ENCODE results near the gene COMMD1.
"Not testable (repeated sequence)": the region's sequence is repeated elsewhere in the genome, so short reads cannot be mapped to it uniquely, and the experiment has no call there.

GRCh38 chr2:61866482-61867089, 38.9 kb upstream of the COMMD1 start:
- TF ChIP-seq POLR2A (IDR thresholded peaks at IDR 0.05); CTCF (IDR thresholded peaks at IDR 0.05 in 4 of 5, conservative IDR thresholded peaks at IDR 0.05 in 1 of 5): not testable (repeated sequence)

Data from gastrocnemius medialis (tissue), 4 donors.